SK-N-SH treated with all-trans-retinoic acid at 6 μM for 48 hours (cell line): ENCODE results near the gene STXBP1.
A peak's percentile ranks its signal among the peaks of the same experiment; 100 is the strongest.

Experiments used
- ATAC-seq: fragments of 200-7000 bp; cut with Tn5 transposase; 3 replicates; pipeline ENCODE4 v1.9.1; 2020; ENCODE audit warnings: mild to moderate bottlenecking, moderate library complexity
- ARNTL ChIP-seq: fragments of 450-650 bp; formaldehyde crosslinking; IDR thresholded peaks from 2 replicates; pipeline ENCODE4 v1.5.0; 2020; ENCODE audit warnings: low read depth, mild to moderate bottlenecking, moderate library complexity, borderline replicate concordance
- BACH2 ChIP-seq: fragments of 250-450 bp; sonication (Bioruptor Pico); IDR thresholded peaks from 2 replicates; pipeline ENCODE4 v1.9.0; 2021; ENCODE audit warnings: mild to moderate bottlenecking, borderline replicate concordance
- CREB5 ChIP-seq: fragments of 250-450 bp; sonication (Bioruptor Pico); IDR thresholded peaks from 2 replicates; pipeline ENCODE4 v1.5.1; 2020; ENCODE audit warnings: low read depth, mild to moderate bottlenecking, moderate library complexity
- CSRNP3 ChIP-seq: fragments of 250-450 bp; sonication (Bioruptor Pico); IDR thresholded peaks from 2 replicates; pipeline ENCODE4 v1.5.1; 2021; ENCODE audit warnings: mild to moderate bottlenecking, moderate library complexity
- ESRRG ChIP-seq: fragments of 250-450 bp; sonication (Bioruptor Pico); IDR thresholded peaks from 2 replicates; pipeline ENCODE4 v1.6.1; 2021; ENCODE audit warnings: mild to moderate bottlenecking
- GLIS3 ChIP-seq: fragments of 250-450 bp; sonication (Bioruptor Pico); IDR thresholded peaks from 2 replicates; pipeline ENCODE4 v1.5.0; 2020; ENCODE audit warnings: mild to moderate bottlenecking, moderate library complexity
- ISL1 ChIP-seq: fragments of 250-450 bp; sonication (Bioruptor Pico); IDR thresholded peaks from 2 replicates; pipeline ENCODE4 v2.1.2; 2022; ENCODE audit warnings: mild to moderate bottlenecking, moderate library complexity
- OSR1 ChIP-seq: fragments of 250-450 bp; sonication (Bioruptor Pico); IDR thresholded peaks from 2 replicates; pipeline ENCODE4 v1.8.0; 2022; ENCODE audit warnings: moderate library complexity, mild to moderate bottlenecking, inconsistent platforms
- PATZ1 ChIP-seq: fragments of 250-450 bp; sonication (Bioruptor Pico); IDR thresholded peaks from 2 replicates; pipeline ENCODE4 v1.8.0; 2020; ENCODE audit warnings: mild to moderate bottlenecking, moderate library complexity, borderline replicate concordance
- POU6F1 ChIP-seq: fragments of 250-450 bp; sonication (Bioruptor Pico); IDR thresholded peaks from 2 replicates; pipeline ENCODE4 v1.8.0; 2021; ENCODE audit warnings: low read depth, mild to moderate bottlenecking, moderate library complexity, borderline replicate concordance
- PPARA ChIP-seq: fragments of 250-450 bp; sonication (Bioruptor Pico); IDR thresholded peaks from 2 replicates; pipeline ENCODE4 v1.5.0; 2020; ENCODE audit warnings: mild to moderate bottlenecking, borderline replicate concordance
- RARB ChIP-seq: fragments of 250-450 bp; sonication (Bioruptor Pico); IDR thresholded peaks from 2 replicates; pipeline ENCODE4 v1.8.0; 2021; ENCODE audit warnings: mild to moderate bottlenecking, moderate library complexity
- SNAI2 ChIP-seq: fragments of 250-450 bp; sonication (Bioruptor Pico); IDR thresholded peaks from 2 replicates; pipeline ENCODE4 v1.5.0; 2020; ENCODE audit warnings: mild to moderate bottlenecking, moderate library complexity
- TCF4 ChIP-seq: fragments of 250-450 bp; sonication (Bioruptor Pico); IDR thresholded peaks from 2 replicates; pipeline ENCODE4 v1.8.0; 2021; ENCODE audit warnings: mild to moderate bottlenecking, moderate library complexity, borderline replicate concordance
- TOX ChIP-seq: fragments of 250-450 bp; sonication (Bioruptor Pico); IDR thresholded peaks from 2 replicates; pipeline ENCODE4 v1.8.0; 2021; ENCODE audit warnings: mild to moderate bottlenecking, moderate library complexity, borderline replicate concordance
- ZC3H10 ChIP-seq: fragments of 250-450 bp; sonication (Bioruptor Pico); IDR thresholded peaks from 2 replicates; pipeline ENCODE4 v1.5.1; 2021; ENCODE audit warnings: mild to moderate bottlenecking, moderate library complexity
- ZFP3 ChIP-seq: fragments of 250-450 bp; sonication (Bioruptor Pico); IDR thresholded peaks from 2 replicates; pipeline ENCODE4 v1.5.0; 2020; ENCODE audit warnings: mild to moderate bottlenecking, moderate library complexity
- ZFP30 ChIP-seq: fragments of 450-650 bp; formaldehyde crosslinking; IDR thresholded peaks from 2 replicates; pipeline ENCODE4 v1.5.0; 2022; ENCODE audit warnings: mild to moderate bottlenecking, moderate library complexity
- ZNF565 ChIP-seq: fragments of 450-650 bp; formaldehyde crosslinking; conservative IDR thresholded peaks from 2 replicates; pipeline ENCODE4 v1.5.0; 2020; ENCODE audit warnings: low read depth, mild to moderate bottlenecking, moderate library complexity
- ZNF70 ChIP-seq: fragments of 450-650 bp; formaldehyde crosslinking; IDR thresholded peaks from 2 replicates; pipeline ENCODE4 v1.5.0; 2020; ENCODE audit warnings: mild to moderate bottlenecking, moderate library complexity
- ZNF8 ChIP-seq: fragments of 450-650 bp; formaldehyde crosslinking; IDR thresholded peaks from 2 replicates; pipeline ENCODE4 v1.5.0; 2020; ENCODE audit warnings: mild to moderate bottlenecking, moderate library complexity
- TF ChIP-seq, protein P1 (sequence below): fragments of 250-450 bp; sonication (Bioruptor Pico); IDR thresholded peaks from 2 replicates; pipeline ENCODE4 v1.5.0; 2020; ENCODE audit warnings: mild to moderate bottlenecking, moderate library complexity

The STXBP1 gene

GRCh38 chr9:127562841-127563401 is 49.2 kb upstream of the STXBP1 start:
- ATAC-seq: peak; percentile 8
- TF ChIP-seq ZFP3 (CRISPR knock-in tag): no peak
- no peak for TF ChIP-seq BACH2 (CRISPR knock-in tag)
- no peak for TF ChIP-seq CREB5 (CRISPR knock-in tag)
- TF ChIP-seq ISL1 (CRISPR knock-in tag): no peak
- TF ChIP-seq ZFP30: no peak
- TF ChIP-seq TOX (CRISPR knock-in tag): no peak
- TF ChIP-seq, protein P1, sequence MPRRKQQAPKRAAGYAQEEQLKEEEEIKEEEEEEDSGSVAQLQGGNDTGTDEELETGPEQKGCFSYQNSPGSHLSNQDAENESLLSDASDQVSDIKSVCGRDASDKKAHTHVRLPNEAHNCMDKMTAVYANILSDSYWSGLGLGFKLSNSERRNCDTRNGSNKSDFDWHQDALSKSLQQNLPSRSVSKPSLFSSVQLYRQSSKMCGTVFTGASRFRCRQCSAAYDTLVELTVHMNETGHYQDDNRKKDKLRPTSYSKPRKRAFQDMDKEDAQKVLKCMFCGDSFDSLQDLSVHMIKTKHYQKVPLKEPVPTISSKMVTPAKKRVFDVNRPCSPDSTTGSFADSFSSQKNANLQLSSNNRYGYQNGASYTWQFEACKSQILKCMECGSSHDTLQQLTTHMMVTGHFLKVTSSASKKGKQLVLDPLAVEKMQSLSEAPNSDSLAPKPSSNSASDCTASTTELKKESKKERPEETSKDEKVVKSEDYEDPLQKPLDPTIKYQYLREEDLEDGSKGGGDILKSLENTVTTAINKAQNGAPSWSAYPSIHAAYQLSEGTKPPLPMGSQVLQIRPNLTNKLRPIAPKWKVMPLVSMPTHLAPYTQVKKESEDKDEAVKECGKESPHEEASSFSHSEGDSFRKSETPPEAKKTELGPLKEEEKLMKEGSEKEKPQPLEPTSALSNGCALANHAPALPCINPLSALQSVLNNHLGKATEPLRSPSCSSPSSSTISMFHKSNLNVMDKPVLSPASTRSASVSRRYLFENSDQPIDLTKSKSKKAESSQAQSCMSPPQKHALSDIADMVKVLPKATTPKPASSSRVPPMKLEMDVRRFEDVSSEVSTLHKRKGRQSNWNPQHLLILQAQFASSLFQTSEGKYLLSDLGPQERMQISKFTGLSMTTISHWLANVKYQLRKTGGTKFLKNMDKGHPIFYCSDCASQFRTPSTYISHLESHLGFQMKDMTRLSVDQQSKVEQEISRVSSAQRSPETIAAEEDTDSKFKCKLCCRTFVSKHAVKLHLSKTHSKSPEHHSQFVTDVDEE (CRISPR knock-in tag): no peak
- no peak for TF ChIP-seq ZNF565
- no peak for TF ChIP-seq CSRNP3
- no peak for TF ChIP-seq ZNF70 (CRISPR knock-in tag)
- TF ChIP-seq ZC3H10 (CRISPR knock-in tag): no peak
- TF ChIP-seq OSR1: no peak
- no peak for TF ChIP-seq ARNTL (CRISPR knock-in tag)
- TF ChIP-seq TCF4 (CRISPR knock-in tag): no peak

DNA sequence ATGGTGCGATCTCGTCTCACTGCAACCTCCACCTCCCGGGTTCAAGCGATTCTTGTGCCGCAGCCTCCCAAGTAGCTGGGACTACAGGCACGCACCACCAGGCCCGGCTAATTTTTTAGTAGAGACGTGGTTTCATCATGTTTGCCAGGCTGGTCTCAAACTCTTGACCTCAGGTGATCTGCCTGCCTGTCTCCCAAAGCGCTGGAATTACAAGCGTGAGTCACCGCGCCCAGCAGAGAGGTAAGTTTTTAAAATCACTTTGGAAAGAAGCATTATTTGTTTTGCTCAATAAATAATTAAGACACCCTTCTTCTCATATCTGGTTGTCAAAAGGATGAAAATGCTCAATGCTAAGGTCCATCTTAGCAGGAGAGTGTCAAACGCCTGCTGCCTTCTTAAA is 48.5 kb upstream of the STXBP1 start:
- TF ChIP-seq ZFP30: no peak
- TF ChIP-seq PATZ1: no peak
- TF ChIP-seq ZFP3 (CRISPR knock-in tag): no peak
- TF ChIP-seq GLIS3 (CRISPR knock-in tag): no peak
- no peak for TF ChIP-seq ARNTL (CRISPR knock-in tag)
- no peak for TF ChIP-seq TCF4 (CRISPR knock-in tag)
- TF ChIP-seq, protein P1 (CRISPR knock-in tag): no peak
- TF ChIP-seq ZNF70 (CRISPR knock-in tag): no peak
- TF ChIP-seq RARB (CRISPR knock-in tag): no peak
- TF ChIP-seq PPARA: no peak
- no peak for TF ChIP-seq ZNF8 (CRISPR knock-in tag)
- TF ChIP-seq CSRNP3: no peak
- no peak for TF ChIP-seq TOX (CRISPR knock-in tag)
- TF ChIP-seq ISL1 (CRISPR knock-in tag): no peak
- TF ChIP-seq OSR1: no peak
- TF ChIP-seq CREB5 (CRISPR knock-in tag): no peak
- TF ChIP-seq POU6F1 (CRISPR knock-in tag): no peak
- TF ChIP-seq SNAI2 (CRISPR knock-in tag): no peak
- TF ChIP-seq ZNF565: no peak
- TF ChIP-seq ESRRG (CRISPR knock-in tag): no peak
- no peak for ATAC-seq
